HCT116 (cell line): ENCODE results near the gene HOXB8. TPM values are rescaled to one million over a fixed set of nuclear protein-coding genes. Genes with fewer than 3 reads are reported as not detected.

Source experiments
- ATAC-seq: fragments of 200-7000 bp; cut with Tn5 transposase; 2 replicates; pipeline ENCODE4 v1.9.1; 2020; ENCODE audit warnings: mild to moderate bottlenecking, moderate library complexity
- BruUV-seq: library from RNA; stranded (reverse); fragments of 400-500 nt; replicated peaks from 2 replicates; lab custom pipeline; 2021; lab: Mats Ljungman, UMichigan
- CTCF ChIA-PET: fragments of 300-600 bp; sonication (Branson Sonifier 250); formaldehyde crosslinking; loops from one replicate; lab custom pipeline; 2021; ENCODE audit warnings: antibody characterized with exemption; lab: Charles Lee
- POLR2A ChIA-PET: fragments of 300-600, 350-600 bp; sonication (Branson Sonifier 250); formaldehyde crosslinking; loops from one replicate; lab custom pipeline; 2021; ENCODE audit warnings: antibody characterized with exemption; lab: Charles Lee
- RAD21 ChIA-PET, 2 experiments: fragments of 300-600 bp; sonication (Branson Sonifier 250); formaldehyde crosslinking; loops; one replicate each; lab custom pipeline; 2023; ENCODE audit warnings: low total read pairs in 2 of 2; ENCODE audit not compliant: uncharacterized antibody in 2 of 2, unreplicated experiment in 2 of 2, low non-redundant PET in 1 of 2; lab: Charles Lee
- DNase-seq: peaks from one replicate; pipeline ENCODE4 v3.0.0-alpha.2; 2010; ENCODE audit warnings: low read depth, low spot score
- H2AFZ ChIP-seq: fragments of 200-600 bp; shearing (Covaris generic), sonication (generic); 2 replicates; pipeline ENCODE4 v1.6.1; 2017; ENCODE audit warnings: low read depth, mixed run types, mixed read lengths, antibody characterized with exemption, low read length; ENCODE audit not compliant: poor library complexity, severe bottlenecking
- H3K27ac ChIP-seq: 2 replicates; pipeline ENCODE4 v1.5.1; 2012; ENCODE audit warnings: low read depth, low read length
- H3K27me3 ChIP-seq: fragments of 200-600 bp; sonication (generic); 2 replicates; pipeline ENCODE4 v1.6.1; 2016; ENCODE audit warnings: mixed run types, low read length, mixed read lengths; ENCODE audit not compliant: insufficient read depth
- H3K36me3 ChIP-seq, 2 experiments: fragments of 200-500 bp in 1 of 2; fragments of 200-600 bp in 1 of 2; sonication (Bioruptor generic) in 1 of 2; sonication (generic) in 1 of 2; 2 replicates each; pipeline versions ENCODE4 v1.5.1 to v1.6.1; 2014 to 2016; ENCODE audit warnings: low read length in 2 of 2, inconsistent platforms in 1 of 2, mixed read lengths in 1 of 2, mixed run types in 1 of 2; ENCODE audit not compliant: insufficient read depth in 2 of 2, control insufficient read depth in 1 of 2
- H3K4me1 ChIP-seq, 2 experiments: fragments of 200-600 bp in 1 of 2; sonication (generic) in 1 of 2; 2 replicates each; pipeline versions ENCODE4 v1.5.1 to v1.6.1; 2012 to 2017; ENCODE audit warnings: low read length in 2 of 2, inconsistent platforms in 1 of 2, mild to moderate bottlenecking in 1 of 2, mixed read lengths in 1 of 2, mixed run types in 1 of 2, moderate library complexity in 1 of 2; ENCODE audit not compliant: insufficient read depth in 2 of 2, control insufficient read depth in 1 of 2
- H3K4me2 ChIP-seq: fragments of 200-600 bp; sonication (generic); 2 replicates; pipeline ENCODE4 v1.6.1; 2017; ENCODE audit warnings: mixed run types, low read length, mixed read lengths
- H3K4me3 ChIP-seq, 2 experiments: fragments of 200-600 bp in 1 of 2; sonication (generic) in 1 of 2; replicated peaks in 1 of 2; 2 replicates each; pipeline ENCODE4 v1.5.1; 2011 to 2016; ENCODE audit warnings: low read length in 2 of 2, control low read depth in 1 of 2, low read depth in 1 of 2, mild to moderate bottlenecking in 1 of 2, mixed read lengths in 1 of 2, mixed run types in 1 of 2
- H3K79me2 ChIP-seq: fragments of 200-600 bp; sonication (generic); 2 replicates; pipeline ENCODE4 v1.6.1; 2017; ENCODE audit warnings: mild to moderate bottlenecking, mixed run types, low read length, moderate library complexity, mixed read lengths; ENCODE audit not compliant: insufficient read depth
- H3K9ac ChIP-seq: fragments of 200-600 bp; sonication (generic); 2 replicates; pipeline ENCODE4 v1.6.1; 2016; ENCODE audit warnings: low read length, mixed read lengths
- H3K9me2 ChIP-seq: fragments of 200-600 bp; sonication (generic), shearing (Covaris generic); 2 replicates; pipeline ENCODE4 v1.6.1; 2017; ENCODE audit warnings: mixed run types, mild to moderate bottlenecking, moderate library complexity; ENCODE audit not compliant: insufficient read depth
- H3K9me3 ChIP-seq, 2 experiments: fragments of 200-500 bp in 1 of 2; fragments of 200-600 bp in 1 of 2; sonication (Bioruptor generic) in 1 of 2; sonication (generic) in 1 of 2; 2 replicates each; pipeline ENCODE4 v1.6.1; 2014 to 2017; ENCODE audit warnings: low read length in 2 of 2, mixed read lengths in 2 of 2, inconsistent platforms in 1 of 2, low read depth in 1 of 2, mild to moderate bottlenecking in 1 of 2, mixed run types in 1 of 2, moderate library complexity in 1 of 2; ENCODE audit not compliant: control insufficient read depth in 1 of 2, insufficient read depth in 1 of 2
- H4K20me1 ChIP-seq: fragments of 200-600 bp; sonication (generic), shearing (Covaris generic); 2 replicates; pipeline ENCODE4 v1.6.1; 2017; ENCODE audit warnings: mixed run types, mild to moderate bottlenecking, moderate library complexity; ENCODE audit not compliant: insufficient read depth
- ATF3 ChIP-seq: IDR thresholded peaks from 2 replicates; pipeline ENCODE4 v1.6.1; 2012
- CEBPB ChIP-seq: IDR thresholded peaks from 2 replicates; pipeline ENCODE4 v1.6.1; 2012; ENCODE audit warnings: low read depth
- EZH2 ChIP-seq: fragments of 200-600 bp; sonication (generic); IDR thresholded peaks from 2 replicates; pipeline ENCODE4 v1.6.1; 2017; ENCODE audit warnings: antibody characterized with exemption, mixed run types
- POLR2AphosphoS5 ChIP-seq: IDR thresholded peaks from 2 replicates; pipeline ENCODE4 v1.6.1; 2011; ENCODE audit warnings: mild to moderate bottlenecking, low read depth, low read length, moderate library complexity
- ZFX ChIP-seq: fragments of 450-650 bp; IDR thresholded peaks from 2 replicates; pipeline ENCODE4 v1.6.1; 2017
- intact Hi-C: fragments of 100-400 bp; cut with micrococcal nuclease; formaldehyde crosslinking; loops from 2 replicates; pipeline ENCODE4 v1.10.0; 2022
- total RNA-seq: library from RNA; stranded (reverse); gene quantifications from one replicate; pipeline ENCODE4 v1.2.1, GENCODE V29; 2021; ENCODE audit not compliant: unreplicated experiment

Gene HOXB8
- total RNA-seq, 1 experiment from 2014 or later, result 44.7 TPM

GRCh38 chr17:48633266-48633677, 18.2 kb upstream of the HOXB8 start:
- no peak for TF ChIP-seq EZH2
- Histone ChIP-seq H3K4me2 (no peak overlapping the region), H3K9ac (no peak overlapping the region), H4K20me1 (no peaks in the 10 kb centered on the region), H3K27ac (no peak overlapping the region), H3K36me3 (peaks cover 14 to 26% of the 10 kb centered on the region in 2 experiments; a peak in 3 of 4 replicates), H3K9me3 (no peaks in the 10 kb centered on the region), H2AFZ (no peak overlapping the region), H3K27me3 (no peaks in the 10 kb centered on the region), H3K4me3 (no peak overlapping the region), H3K4me1 (no peaks in the 10 kb centered on the region), H3K9me2 (no peaks in the 10 kb centered on the region), H3K79me2 (peaks cover 29% of the 10 kb centered on the region)
- RAD21 ChIA-PET, result no interaction called here
- BruUV-seq, result no TSS peak
- DNase-seq (no peak), ATAC-seq (no peak)
- CTCF ChIA-PET, result no interaction called here
- POLR2A ChIA-PET, result no interaction called here
- intact Hi-C loops, result no loop called here

- ChIA-PET POLR2A (no interaction called here), CTCF (interaction anchor here (1.2 kb wide), 1 partner anchor 39 kb away, joined by 3 read pairs; no protein-coding TSS in a partner anchor)
- H3K27me3 ChIP-seq, result no peaks in the 10 kb centered on the region
Observed at GRCh38 chr17:48632579-48633265, 17.6 kb upstream of the HOXB8 start.

More at GRCh38 chr17:48632579-48633265, 17.6 kb upstream of the HOXB8 start:
- TF ChIP-seq ZFX, result no peak
- 0 out of 2 replicates have a peak, but pooled peaks have one; percentile 22 for TF ChIP-seq POLR2AphosphoS5
- no peak for TF ChIP-seq CEBPB
- TF ChIP-seq ATF3, result no peak
- BruUV-seq, result no TSS peak
- Histone ChIP-seq H3K27ac (no peak overlapping the region), H3K4me3 (no peak overlapping the region), H3K36me3 (peaks cover 14 to 26% of the 10 kb centered on the region in 2 experiments; a peak in 3 of 4 replicates), H3K4me2 (no peak overlapping the region), H3K79me2 (peaks cover 23% of the 10 kb centered on the region), H4K20me1 (no peaks in the 10 kb centered on the region), H3K4me1 (peaks cover under 1% of the 10 kb centered on the region in 2 experiments), H3K9ac (no peak overlapping the region), H3K9me3 (no peaks in the 10 kb centered on the region), H2AFZ (no peak overlapping the region), H3K9me2 (no peaks in the 10 kb centered on the region)
- DNase-seq, result no peak
- no peak for ATAC-seq
- RAD21 ChIA-PET, result no interaction called here
- intact Hi-C loops, result no loop called here
